Right hindlimb (tissue), 1 donor: ENCODE data around the gene AFAP1L1.
"Not testable (repeated sequence)": the region's sequence is repeated elsewhere in the genome, so short reads cannot be mapped to it uniquely, and the experiment has no call there.

Source experiments
- DNase-seq: peaks from one replicate; pipeline ENCODE4 v3.0.0-alpha.2; 2018

AFAP1L1 gene

DNA sequence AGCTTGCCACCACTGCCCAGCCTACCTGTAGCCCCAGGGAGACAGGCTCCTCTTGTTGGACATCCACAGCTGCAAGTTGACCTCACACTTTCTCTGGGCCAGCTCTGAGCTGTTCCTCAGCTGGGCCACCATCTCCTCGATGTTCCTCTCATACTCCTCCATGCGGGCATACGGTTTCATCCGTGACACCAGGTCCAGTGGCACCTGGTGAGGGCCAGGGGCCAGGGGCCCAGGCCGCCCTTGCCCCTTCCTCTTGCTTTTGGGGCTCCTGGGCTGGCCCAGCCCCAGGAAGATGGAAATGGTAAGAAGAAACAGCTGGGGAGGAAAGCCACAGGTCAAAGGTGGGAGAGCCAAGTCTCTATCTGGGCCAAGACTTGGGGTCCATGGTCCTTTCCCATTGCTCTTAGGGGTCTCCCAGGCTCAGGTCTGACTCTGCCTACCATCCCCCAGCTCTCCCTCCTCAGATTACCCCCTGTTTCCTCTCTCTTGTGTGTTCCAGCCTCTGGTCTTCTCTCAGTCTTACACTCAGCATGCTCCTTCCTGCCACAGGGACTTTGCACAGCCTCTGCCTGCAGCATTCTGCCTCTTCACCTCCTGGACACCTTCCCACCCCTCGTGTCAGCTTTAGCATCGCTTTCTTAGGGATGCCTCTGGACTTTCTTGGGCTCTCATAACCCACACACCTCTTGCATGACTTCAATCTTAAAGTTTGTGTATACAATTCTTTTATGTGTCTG, 105.2 kb downstream of the AFAP1L1 start:
- no peak for DNase-seq

DNA sequence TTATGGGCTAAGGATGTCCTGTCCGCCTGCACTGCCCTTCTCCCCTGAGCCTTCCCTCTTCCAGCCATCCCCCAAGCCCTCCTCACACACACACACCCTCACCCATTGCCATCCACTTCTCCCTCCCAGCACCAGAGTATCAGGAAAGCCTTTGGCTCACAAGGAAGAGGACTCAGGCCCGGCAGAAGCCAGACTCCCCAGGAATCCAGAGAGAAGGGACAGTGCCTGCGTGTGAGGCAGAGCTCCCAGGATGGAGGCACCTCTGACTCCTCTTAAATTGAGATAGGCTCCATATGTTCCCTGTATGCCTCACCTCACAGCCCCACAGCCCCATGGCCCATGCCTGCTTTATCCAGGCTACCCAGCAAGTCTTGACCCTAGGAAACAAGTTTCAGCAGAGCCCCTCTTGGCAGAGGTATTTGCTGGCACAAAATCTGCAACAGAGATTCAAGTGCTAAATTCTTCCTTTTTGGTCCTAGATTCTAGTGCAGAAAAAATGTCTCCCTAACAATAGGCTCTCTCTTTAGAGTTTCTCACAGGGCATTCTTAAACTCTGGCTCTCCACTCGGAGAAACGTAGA, 106.7 kb downstream of the AFAP1L1 start:
- no peak for DNase-seq

- peak; percentile 43 for DNase-seq
Measured at GRCh38 chr5:149379177-149379761, 107.6 kb downstream of the AFAP1L1 start, which contains the start of gene IL17B. Gene IL17B, minus strand, starts transcription at chr5:149379292. Its CDS starts 67 bp downstream, at chr5:149379225.

DNA sequence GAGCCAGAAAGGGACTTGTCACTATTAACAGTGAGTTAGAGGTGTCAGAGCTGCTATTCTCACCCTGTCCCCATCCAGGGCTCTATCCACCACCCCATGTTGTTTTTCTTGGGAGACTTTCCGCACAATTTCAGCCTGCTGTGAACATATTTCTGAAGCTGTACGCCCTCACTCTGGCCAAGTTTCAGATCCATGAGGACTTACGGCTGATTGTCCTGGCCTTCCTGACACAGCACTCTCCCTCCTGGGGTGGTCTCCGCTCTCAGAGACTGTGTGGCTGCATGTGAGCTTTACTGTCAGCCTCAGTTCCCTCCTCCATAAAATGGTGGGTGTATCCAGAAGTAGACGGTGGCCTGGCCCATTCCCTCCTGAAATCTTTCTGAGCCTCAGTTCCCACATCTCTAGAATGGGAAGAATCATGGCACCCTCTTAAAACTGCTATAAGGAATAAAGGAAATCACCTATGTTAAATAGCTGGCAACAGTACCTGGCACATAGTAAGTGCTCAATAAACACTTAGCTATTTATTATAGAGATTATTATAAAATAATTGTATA, 108.2 kb downstream of the AFAP1L1 start:
- DNase-seq: no peak

DNA sequence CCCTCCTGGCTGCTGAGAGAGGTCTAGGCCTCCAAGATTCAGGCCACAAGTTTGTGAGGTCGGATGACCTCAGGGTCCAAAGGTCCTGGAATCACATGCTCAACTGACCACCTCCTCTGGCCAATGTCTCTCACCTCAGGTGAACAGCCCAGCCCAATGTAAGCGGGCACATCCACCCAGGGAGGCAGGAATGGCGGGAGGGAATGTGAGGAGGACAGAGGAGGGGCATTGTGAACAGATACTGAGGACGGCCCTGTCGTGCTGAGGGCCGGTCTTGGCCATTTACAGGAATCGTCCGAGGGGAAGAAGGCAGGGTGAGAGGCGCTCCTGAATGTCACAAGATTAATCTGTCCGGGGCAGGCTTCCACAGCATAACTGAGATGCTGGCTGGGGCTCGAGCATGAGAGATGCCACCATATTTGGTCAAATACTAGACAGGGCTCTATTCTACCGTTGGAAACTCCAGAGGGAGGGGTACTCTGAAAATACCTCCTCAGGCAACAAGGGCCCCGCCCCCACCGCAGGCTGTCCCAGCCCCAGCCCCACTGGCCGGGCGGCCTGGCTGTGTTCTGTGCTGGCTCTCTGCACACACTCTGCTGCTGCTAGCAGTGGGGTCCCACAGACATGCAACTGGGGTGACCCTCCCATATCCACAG, 108.9 kb downstream of the AFAP1L1 start:
- DNase-seq: no peak

- DNase-seq: no peak
Measured at GRCh38 chr5:149381261-149381985, 109.8 kb downstream of the AFAP1L1 start.

DNA sequence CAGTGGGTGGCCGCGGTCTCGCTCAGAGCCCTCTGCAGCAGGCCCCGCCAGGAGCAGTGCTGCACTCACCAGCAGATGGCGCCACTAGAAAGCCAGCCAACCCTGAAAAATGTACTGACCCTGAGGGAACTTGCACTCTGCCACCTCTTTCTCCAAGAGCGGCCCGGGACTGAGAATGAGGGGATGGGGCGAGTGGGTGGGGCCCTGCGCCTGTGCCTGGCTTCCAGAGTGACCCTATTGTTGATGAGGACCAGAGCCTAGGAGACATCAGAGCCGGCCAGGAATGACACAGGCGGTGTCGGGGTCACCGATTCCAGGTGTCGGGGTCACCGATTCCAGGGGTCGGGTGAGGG, 110.3 kb downstream of the AFAP1L1 start:
- peak; percentile 84 for DNase-seq

GRCh38 chr5:149382517-149383220, 111.0 kb downstream of the AFAP1L1 start:
- no peak for DNase-seq

DNA sequence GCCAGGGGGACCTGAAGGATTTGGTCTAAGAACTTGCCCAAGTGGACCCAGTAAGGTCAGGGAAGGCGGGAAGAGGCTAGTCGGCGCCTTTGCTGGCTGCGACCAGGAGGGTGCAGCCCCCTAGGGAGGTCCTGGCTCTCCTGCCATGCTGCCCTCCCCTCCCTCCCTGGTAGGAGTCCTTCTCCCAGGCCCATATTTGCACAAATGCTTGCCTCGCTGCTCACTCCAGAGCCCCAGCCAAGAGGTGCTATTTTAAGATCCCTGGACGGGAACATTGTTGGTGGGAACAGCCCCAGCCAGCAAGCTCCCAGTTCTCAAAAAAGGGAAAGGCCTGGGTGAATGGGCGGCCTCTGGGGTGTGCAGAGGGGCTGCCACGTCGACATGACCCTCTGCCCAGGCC, 111.7 kb downstream of the AFAP1L1 start:
- no peak for DNase-seq

- DNase-seq: no peak
Measured at GRCh38 chr5:149386166-149386565, 114.5 kb downstream of the AFAP1L1 start.

DNA sequence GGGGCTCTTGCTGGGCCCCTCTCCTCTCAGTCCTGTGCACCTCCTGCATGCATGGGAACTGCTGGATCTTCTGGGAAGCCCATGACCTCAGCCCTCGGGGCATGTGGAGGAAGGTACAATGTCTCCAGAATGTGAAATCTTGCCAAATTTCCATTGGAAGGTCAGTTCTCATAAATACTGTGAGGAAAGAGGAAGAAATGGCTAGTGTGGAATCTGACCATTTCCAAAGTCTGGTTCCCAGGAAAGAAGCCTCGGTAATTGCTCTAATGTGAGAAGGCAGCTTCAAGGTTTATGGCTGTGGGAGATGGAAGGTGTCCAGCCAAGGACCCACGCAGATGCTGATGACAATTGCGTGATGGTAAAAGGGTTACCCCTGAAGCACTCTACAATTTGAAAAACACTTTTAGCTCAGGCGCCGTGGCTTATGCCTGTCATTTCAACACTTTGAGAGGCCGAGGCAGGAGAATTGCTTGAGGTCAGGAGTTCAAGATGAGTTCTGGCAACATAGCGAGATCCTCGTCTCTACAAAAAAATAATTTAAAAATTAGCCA, 115.5 kb downstream of the AFAP1L1 start:
- no peak for DNase-seq

DNA sequence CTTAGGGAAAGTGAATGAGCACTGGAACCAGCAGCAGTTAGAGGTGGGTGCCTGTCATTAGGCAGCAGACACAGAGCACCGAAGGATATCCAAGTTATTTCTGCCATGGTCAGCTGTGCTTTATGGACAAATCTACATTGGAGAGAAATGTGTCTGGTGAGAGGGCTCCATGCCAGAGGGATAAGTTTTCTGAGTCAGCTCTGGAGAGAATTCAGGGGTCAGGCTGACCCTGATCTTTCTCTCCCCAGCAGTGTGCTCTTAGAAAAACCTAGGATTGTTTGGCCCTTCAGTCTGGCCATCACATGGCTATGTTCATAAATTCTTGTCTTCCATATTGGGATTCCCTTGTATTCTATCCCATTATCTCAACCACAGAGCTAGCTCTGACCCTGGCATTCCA, 116.3 kb downstream of the AFAP1L1 start:
- DNase-seq: no peak

DNA sequence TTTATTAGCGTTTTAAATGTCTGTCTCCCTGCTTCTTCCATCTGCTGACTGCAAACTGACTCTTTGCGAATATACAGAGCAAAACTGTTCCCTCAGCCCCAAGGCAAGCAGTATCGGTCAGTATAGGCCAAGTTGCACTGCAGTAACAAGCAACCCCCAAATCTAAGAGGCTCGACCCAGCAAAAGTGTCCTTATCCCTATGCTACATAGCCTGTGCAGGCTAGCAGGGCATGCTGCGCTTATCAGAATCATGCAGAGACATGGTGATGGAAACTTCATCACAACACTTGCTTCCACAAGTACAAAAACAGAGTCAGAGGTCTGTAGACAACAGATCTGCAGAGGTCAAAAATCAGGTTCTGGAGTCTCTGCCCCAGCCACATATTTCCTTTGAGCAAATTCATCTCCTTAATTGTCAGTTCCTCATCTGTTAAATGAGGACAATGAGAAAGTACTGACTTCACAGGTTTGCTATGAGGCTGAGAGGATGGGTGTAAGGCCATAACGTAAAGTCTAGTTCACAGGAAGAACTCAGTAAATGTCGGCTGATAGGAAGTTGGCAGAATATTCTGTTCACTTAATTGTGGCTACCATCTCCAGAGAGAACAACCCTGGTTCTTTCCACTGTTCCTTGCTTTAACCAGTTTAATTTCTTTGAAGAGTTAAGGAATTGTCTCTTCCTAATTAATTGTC, 117.0 kb downstream of the AFAP1L1 start:
- DNase-seq: no peak

GRCh38 chr5:149389552-149390495, 118.2 kb downstream of the AFAP1L1 start:
- DNase-seq: no peak

DNA sequence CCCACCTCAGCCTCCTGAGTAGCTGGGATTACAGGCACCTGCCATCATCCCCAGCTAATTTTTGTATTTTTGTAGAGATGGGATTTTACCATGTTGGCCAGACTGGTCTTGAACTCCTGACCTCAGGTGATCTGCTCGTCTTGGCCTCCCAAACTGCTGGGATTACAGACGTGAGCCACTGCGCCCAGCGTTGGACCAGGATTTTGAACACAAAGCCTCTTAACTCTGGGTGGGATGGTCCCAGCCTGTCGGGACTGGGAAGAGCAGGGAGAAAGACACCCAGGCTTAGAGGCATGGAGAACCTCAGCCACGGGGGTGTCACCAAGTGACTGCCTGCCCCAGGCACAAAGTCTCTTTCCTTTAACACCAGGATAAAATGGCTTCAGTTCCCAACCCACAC, 119.4 kb downstream of the AFAP1L1 start:
- DNase-seq: not testable (repeated sequence)
